Measurements from ENCODE around the gene DIS3L2.

The DIS3L2 gene

DNA sequence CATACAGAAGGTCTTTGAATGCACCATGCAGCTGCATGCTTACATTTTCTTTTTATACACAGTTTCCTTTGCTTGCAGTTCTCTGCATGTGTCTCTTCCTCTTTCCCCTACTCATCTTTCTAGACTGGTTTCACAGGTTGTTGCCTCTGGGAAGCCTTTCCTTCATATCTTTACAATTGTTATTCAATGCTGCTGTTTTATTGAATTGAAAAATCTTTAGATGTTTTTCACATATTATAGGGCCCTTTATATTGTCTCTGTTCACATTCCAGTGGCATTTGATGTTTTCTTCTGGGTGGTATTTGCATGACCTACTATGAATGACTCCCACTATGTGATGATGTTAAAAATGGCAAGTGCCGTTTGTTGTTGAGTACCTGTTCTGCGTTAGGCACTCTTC, 91.1 kb downstream of the DIS3L2 start:
- DNase-seq (ENCODE audit: low read depth): no peak
- TF ChIP-seq, protein P1, sequence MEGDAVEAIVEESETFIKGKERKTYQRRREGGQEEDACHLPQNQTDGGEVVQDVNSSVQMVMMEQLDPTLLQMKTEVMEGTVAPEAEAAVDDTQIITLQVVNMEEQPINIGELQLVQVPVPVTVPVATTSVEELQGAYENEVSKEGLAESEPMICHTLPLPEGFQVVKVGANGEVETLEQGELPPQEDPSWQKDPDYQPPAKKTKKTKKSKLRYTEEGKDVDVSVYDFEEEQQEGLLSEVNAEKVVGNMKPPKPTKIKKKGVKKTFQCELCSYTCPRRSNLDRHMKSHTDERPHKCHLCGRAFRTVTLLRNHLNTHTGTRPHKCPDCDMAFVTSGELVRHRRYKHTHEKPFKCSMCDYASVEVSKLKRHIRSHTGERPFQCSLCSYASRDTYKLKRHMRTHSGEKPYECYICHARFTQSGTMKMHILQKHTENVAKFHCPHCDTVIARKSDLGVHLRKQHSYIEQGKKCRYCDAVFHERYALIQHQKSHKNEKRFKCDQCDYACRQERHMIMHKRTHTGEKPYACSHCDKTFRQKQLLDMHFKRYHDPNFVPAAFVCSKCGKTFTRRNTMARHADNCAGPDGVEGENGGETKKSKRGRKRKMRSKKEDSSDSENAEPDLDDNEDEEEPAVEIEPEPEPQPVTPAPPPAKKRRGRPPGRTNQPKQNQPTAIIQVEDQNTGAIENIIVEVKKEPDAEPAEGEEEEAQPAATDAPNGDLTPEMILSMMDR (conservative IDR thresholded peaks at IDR 0.05; ENCODE audit: low read depth, low read length): no peak
- H3K4me3 ChIP-seq (ENCODE audit: low read depth, low read length): no peak overlapping the region

DNA sequence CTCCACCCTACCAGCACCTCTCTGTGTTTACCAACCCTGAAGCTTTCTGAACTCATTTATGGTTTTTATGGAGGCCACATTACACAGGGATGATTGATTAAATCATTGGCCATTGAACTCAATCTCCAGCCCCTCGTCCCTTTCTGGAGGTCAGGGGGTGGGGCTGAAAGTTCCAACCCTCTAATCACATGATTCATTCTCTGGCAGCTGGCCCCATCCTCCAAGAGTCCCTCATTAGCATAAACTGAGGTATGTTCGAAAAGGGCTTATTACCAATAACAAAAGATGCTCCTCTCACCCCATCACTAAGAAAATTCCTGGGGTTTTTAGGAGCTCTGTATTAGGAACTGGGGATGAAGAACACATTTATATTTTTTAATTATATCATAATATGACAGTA, 92.3 kb downstream of the DIS3L2 start:
- H3K4me3 ChIP-seq (ENCODE audit: low read depth, low read length): no peak overlapping the region
- no peak for DNase-seq (ENCODE audit: low read depth)
- TF ChIP-seq, protein P1 (conservative IDR thresholded peaks at IDR 0.05; ENCODE audit: low read depth, low read length): no peak

DNA sequence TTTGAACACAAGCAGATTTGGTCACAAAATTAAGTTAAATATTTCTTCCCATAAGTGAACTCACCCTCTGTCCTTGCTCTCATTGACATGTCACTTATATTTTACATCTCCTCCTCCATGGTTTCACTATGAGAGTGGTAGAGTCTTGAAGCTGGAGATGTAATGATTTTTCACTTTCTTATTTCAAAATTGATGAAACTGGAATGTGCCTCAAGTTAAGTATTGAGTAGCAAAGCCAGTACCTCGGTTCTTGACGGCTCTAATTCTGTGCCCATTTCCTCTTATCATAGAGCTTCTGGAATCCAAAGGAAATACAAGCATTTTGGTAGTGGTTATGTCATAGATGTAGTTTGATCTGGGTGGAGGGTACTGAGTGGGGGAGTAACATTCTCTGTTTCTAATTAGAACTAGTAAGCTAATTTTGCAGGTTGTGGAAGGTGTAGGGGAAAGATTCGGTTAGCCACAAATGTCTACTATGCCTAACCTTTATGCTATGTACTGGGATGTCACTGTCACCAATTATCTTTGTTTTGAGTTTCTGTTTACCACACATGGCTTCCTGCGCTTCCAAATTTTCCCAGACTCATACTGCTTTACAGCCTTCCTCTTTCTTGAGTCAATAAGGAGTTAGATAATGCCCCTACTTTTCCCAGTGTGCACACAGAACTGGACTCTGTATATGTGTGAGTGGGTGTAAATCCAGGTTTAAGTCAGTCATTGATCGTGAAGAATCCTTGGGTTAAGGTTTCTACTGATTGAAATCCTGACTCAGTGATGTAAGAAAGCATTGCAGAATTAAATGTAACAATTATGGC, 96.8 kb downstream of the DIS3L2 start:
- TF ChIP-seq, protein P1 (conservative IDR thresholded peaks at IDR 0.05; ENCODE audit: low read depth, low read length): no peak
- H3K4me3 ChIP-seq (ENCODE audit: low read depth, low read length): no peak overlapping the region
- no peak for DNase-seq (ENCODE audit: low read depth)

DNA sequence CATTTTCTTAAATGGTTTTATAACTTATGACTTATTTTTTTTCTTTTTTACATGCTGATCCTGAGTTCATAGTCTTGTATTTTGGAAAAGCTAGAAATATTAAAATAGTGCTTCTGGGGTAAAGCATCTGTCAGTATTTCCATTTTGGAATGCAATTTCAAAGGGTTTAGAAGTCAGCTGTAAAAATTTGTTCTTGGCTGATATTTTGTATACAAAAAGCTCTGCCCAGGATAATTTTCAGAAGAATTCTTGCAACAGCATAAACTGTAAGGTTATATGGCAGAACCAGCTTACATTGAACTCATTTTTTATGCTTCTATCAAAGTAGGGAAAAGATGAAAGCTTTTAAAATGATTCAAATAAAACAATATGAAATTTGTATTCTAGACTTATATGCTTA, 97.4 kb downstream of the DIS3L2 start:
- TF ChIP-seq, protein P1 (conservative IDR thresholded peaks at IDR 0.05; ENCODE audit: low read depth, low read length): no peak
- H3K4me3 ChIP-seq (ENCODE audit: low read depth, low read length): no peak overlapping the region
- DNase-seq (ENCODE audit: low read depth): no peak

DNA sequence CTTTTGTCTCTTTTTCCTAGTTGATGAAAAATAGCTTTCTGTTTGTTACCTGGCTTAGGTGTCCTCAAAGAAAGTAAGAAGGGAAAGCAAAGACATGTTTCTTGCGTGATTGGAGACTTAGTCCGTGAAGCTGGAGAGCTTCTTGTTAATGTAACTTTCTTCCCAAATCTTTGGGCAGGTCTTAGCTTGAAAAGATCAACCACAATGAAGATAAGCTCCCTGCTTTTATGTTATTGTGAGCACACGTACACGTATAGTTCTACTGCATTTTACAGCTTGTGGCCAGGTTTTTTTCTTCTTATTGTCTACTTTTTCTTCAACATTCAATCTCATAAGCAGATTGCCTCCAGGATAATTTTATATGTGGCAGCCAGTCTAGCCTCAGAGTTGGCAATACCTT, 99.8 kb downstream of the DIS3L2 start:
- H3K4me3 ChIP-seq (ENCODE audit: low read depth, low read length): no peak overlapping the region
- DNase-seq (ENCODE audit: low read depth): no peak
- TF ChIP-seq, protein P1 (conservative IDR thresholded peaks at IDR 0.05; ENCODE audit: low read depth, low read length): no peak

DNA sequence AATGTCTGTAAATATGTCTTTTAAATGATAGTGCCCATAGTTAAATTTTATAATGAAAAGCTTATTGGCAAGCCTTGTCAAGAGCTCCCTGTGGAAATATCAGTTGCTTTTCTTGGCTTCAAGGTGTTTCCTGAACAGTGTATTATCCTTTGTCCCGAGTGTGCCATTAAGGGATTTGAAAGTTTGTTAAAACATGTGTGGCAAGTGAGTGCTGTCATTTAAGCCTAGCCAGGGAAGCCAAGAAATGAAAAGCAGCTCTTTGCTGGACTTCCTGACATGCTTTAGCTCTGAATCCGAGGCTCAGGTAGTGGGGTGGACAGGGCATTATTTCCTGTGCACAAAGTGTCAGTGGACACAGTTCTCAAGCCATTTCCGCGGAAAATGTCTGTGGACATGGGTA, 111.5 kb downstream of the DIS3L2 start:
- DNase-seq (ENCODE audit: low read depth): no peak
- H3K4me3 ChIP-seq (ENCODE audit: low read depth, low read length): no peak overlapping the region

More for the DNA sequence above, 111.5 kb downstream of the DIS3L2 start:
- TF ChIP-seq, protein P1 (conservative IDR thresholded peaks at IDR 0.05; ENCODE audit: low read depth, low read length): no peak

Data from choroid plexus epithelial cell (primary cell).